ENCODE data around the gene AP2M1. TPM values are rescaled to one million over a fixed set of nuclear protein-coding genes. Genes with fewer than 3 reads are reported as not detected.

AP2M1 gene
- total and polyA plus RNA-seq, 10 of the 15 experiments (the other 5 are each of a cell fraction or from before 2014, with no cell fraction given) = 65.6 to 356 (median 161) TPM

GRCh38 chr3:184135149-184135910, 39.3 kb upstream of the AP2M1 start, which contains the start of gene EIF2B5 (continued):
- peak; percentile 91 for TF ChIP-seq POLR2AphosphoS5 (IDR thresholded peaks at IDR 0.05; ENCODE audit: low read length)
- TF ChIP-seq HSF1 (IDR thresholded peaks at IDR 0.05; ENCODE audit: low read depth, low read length) = no peak
- TF ChIP-seq REST (IDR thresholded peaks at IDR 0.05; ENCODE audit: low read depth, low read length) = 0 out of 2 replicates have a peak, but pooled peaks have one; percentile 23
- 0 out of 2 replicates have a peak, but pooled peaks have one; percentile 68 for TF ChIP-seq ZNF24 (IDR thresholded peaks at IDR 0.05)
- TF ChIP-seq SP1 (IDR thresholded peaks at IDR 0.05; ENCODE audit: low read depth, low read length) = peak; percentile 44
- TF ChIP-seq RFX5 (IDR thresholded peaks at IDR 0.05; ENCODE audit: low read depth, low read length) = no peak
- peak; percentile 75; the same call in 1 of the 2 replicates for TF ChIP-seq SPI1 (IDR thresholded peaks at IDR 0.05; ENCODE audit: borderline replicate concordance, insufficient read depth, low read depth, low read length)
- TF ChIP-seq, protein P1, sequence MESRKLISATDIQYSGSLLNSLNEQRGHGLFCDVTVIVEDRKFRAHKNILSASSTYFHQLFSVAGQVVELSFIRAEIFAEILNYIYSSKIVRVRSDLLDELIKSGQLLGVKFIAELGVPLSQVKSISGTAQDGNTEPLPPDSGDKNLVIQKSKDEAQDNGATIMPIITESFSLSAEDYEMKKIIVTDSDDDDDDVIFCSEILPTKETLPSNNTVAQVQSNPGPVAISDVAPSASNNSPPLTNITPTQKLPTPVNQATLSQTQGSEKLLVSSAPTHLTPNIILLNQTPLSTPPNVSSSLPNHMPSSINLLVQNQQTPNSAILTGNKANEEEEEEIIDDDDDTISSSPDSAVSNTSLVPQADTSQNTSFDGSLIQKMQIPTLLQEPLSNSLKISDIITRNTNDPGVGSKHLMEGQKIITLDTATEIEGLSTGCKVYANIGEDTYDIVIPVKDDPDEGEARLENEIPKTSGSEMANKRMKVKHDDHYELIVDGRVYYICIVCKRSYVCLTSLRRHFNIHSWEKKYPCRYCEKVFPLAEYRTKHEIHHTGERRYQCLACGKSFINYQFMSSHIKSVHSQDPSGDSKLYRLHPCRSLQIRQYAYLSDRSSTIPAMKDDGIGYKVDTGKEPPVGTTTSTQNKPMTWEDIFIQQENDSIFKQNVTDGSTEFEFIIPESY (IDR thresholded peaks at IDR 0.05) = no peak
- peak; percentile 84 for TF ChIP-seq SIN3A (IDR thresholded peaks at IDR 0.05; ENCODE audit: low read depth, low read length)
- TF ChIP-seq IRF3 (IDR thresholded peaks at IDR 0.05) = no peak
- 0 out of 2 replicates have a peak, but pooled peaks have one; percentile 38 for TF ChIP-seq JUND (IDR thresholded peaks at IDR 0.05; ENCODE audit: low read depth, low read length)
- peak; percentile 77 for TF ChIP-seq HCFC1 (IDR thresholded peaks at IDR 0.05; ENCODE audit: low read length)
- no peak for TF ChIP-seq KAT2A (conservative IDR thresholded peaks at IDR 0.05; ENCODE audit: control insufficient read depth, low read depth, low read length)
- TF ChIP-seq STAT1 (conservative IDR thresholded peaks at IDR 0.05) = 0 out of 2 replicates have a peak, but pooled peaks have one; percentile 60
- TF ChIP-seq JUNB (IDR thresholded peaks at IDR 0.05) = no peak
- no peak for TF ChIP-seq ZNF274 (IDR thresholded peaks at IDR 0.05; ENCODE audit: insufficient read depth, insufficient read length)
- TF ChIP-seq CBX5 (IDR thresholded peaks at IDR 0.05; ENCODE audit: low read depth) = no peak
- peak; percentile 94 for TF ChIP-seq TAF1 (IDR thresholded peaks at IDR 0.05; ENCODE audit: borderline replicate concordance, low read depth, low read length)
- TF ChIP-seq GATAD2B (conservative IDR thresholded peaks at IDR 0.05; ENCODE audit: low read depth) = peak; percentile 68; the same call in 1 of the 2 replicates

Measured in GM12878 (cell line).